GM21737 (cell line): ENCODE results near the gene GRM8.
A peak's percentile ranks its signal among the peaks of the same experiment; 100 is the strongest.

ENCODE experiments used
- ATAC-seq: cut with Tn5 transposase; IDR thresholded peaks from one replicate; pipeline ENCODE4 v1.9.1; 2021; ENCODE audit warnings: mild to moderate bottlenecking, moderate library complexity; ENCODE audit not compliant: unreplicated experiment

Gene GRM8

DNA sequence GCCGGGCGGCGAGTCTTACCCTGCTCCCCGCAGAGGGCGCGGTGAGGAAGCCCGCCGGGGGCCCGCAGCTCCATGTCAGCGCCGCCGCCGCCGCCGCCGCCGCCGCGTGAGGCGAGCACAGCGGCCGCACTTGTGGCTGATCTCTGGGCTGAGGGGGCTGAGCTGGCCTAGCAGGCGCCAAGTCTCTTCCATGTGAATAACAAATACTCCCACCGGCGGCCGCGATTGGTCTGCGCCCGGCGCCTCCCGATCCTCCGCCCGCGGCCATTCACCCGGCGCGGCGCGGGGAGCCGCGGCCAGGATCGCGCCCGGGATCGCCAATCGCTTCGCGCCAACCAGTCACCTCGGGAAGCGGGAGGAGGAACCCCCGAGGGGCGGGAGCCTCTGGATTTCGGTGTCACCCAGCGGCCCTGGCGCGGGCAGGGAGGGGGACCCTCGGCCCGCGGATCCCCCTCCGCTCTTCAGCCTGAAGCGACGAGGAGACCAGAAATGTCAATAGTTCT is at the start of gene GRM8:
TSS of gene GRM8 (minus strand) at position 164 of the 503 bp plus-strand sequence.
- ATAC-seq, result no peak

DNA sequence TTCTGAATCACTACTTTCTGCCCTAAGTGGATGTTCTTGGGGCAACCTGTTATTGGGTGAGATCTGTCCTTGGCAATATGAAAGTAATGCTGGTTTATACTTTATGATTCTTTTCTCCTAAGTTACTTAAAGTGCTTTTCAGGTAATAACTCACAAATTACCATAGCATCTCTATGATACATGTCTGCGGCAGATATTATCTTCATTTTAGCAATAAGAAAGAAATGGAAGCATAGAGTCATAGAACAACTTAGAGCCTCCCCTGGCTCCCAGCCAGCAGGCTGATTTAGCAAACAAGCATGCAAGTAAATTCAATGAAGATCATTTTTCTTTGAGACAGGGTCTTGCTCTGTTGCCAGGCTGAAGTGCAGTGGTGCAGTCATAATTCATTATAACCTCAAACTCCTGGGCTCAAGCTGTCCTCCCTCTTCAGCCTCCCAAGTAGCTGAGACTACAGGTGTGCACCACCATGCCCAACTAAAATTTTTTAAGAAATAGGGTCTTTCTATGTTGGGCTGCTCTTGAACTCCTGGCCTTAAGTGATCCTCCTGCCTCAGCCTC is 38.1 kb upstream of the GRM8 start:
- no peak for ATAC-seq

DNA sequence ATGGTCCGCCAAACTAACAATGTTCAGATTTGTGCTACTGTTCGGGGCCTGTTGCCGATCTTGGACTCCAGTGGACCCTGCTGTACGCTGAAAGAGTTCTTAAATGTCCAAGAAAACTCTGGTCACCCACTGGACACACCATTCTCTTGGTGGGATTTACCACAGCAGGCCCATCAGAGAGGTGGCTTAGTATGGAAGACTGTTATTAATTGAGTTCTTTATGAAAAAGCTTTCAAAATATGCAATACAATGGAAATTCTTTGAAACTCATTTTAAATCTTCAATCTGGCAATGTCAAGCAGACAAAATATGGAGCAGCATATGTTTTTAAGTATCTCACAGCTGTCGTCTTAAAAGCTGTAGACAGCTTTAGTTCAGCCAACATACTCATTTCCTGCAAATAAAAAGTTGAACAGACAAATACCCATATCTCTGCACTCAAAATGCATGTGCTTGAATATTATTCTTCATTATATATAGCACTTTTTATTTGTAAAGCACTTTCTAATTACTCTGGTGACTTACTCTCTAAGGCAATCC is 37.4 kb upstream of the GRM8 start:
- ATAC-seq, result no peak

- ATAC-seq, result no peak
Observed at GRCh38 chr7:127287133-127287532, 34.4 kb upstream of the GRM8 start.

- ATAC-seq, result no peak
Observed at GRCh38 chr7:127270093-127270492, 17.4 kb upstream of the GRM8 start.

DNA sequence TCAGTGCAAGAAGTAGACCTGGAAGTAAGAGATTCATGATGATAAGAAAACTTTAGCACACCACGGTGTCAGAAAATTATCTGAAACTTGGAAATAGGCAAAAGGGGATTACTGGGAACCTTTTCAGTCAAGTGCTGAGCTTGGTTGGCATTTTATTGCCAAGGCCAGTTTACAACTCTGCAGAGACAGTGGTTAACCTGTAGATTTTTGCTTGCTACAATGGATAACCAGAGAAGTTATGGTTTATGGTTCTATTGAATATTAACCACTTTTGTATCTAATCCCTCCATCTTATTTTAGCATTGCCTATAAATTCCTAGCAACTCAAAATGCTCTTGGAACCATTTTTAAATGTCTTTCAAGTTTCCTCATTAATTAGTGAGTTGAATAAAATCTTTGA is 13.3 kb upstream of the GRM8 start:
- ATAC-seq, result no peak

GRCh38 chr7:127264219-127264618 is 11.5 kb upstream of the GRM8 start:
- ATAC-seq, result no peak

GRCh38 chr7:127258111-127258510 is 5.4 kb upstream of the GRM8 start:
- ATAC-seq, result no peak

GRCh38 chr7:127257086-127257485 is 4.3 kb upstream of the GRM8 start:
- no peak for ATAC-seq

DNA sequence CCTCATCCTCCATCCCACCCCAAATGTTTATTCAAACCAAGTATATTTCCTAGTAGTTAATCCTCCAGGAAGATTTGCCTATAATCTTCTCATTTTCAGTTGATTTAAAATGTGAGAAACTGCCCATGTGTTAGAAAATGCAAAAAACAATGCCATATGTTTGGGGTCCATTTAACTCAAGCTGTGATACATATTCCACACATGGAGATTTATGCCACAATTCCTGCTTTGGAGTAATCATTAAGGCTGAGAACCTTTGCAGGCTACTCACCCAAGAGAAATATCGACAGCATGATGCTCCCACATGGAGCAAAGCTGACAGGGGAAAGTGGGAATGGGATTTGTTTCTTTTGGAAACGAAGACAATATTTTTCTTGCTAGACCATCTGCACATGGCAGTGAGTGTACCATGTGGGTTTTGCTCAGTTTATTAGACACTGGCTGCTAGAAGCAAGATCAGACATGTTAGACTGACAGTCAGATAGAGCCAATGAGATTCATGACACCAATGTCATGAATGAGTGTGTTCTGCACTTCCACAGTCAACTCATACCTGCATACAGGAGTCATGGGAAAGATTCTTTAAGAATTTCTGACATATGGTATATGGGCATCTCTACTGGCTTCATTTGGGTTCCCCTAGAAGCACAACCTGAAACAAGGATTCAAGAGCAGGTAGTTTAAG is 3.4 kb upstream of the GRM8 start:
- no peak for ATAC-seq

DNA sequence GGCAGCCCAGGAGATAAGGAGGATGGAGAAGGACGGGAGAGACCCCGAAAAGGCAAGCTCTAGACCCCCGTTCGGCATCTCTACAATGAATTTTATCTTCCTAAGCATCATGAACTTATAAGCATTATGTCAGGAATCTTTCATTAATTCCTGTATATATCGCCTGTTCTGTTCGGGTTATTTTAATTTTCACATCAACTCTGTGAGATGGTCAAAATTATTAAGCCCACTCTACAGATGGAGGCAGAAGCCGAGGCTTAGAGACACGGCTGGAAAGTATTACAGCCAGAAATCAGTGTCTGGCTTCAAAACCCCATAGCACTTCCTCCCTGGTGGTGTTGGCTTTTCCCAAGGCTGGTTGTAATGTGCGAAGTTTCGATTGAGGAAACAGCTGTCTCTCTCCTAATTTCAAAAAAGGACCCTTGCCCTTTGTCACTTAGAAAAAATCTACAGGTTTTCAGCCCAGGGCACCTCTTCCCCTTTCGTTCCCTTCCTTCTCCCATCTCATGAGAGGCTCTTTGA is 1.5 kb upstream of the GRM8 start:
- ATAC-seq, result no peak

DNA sequence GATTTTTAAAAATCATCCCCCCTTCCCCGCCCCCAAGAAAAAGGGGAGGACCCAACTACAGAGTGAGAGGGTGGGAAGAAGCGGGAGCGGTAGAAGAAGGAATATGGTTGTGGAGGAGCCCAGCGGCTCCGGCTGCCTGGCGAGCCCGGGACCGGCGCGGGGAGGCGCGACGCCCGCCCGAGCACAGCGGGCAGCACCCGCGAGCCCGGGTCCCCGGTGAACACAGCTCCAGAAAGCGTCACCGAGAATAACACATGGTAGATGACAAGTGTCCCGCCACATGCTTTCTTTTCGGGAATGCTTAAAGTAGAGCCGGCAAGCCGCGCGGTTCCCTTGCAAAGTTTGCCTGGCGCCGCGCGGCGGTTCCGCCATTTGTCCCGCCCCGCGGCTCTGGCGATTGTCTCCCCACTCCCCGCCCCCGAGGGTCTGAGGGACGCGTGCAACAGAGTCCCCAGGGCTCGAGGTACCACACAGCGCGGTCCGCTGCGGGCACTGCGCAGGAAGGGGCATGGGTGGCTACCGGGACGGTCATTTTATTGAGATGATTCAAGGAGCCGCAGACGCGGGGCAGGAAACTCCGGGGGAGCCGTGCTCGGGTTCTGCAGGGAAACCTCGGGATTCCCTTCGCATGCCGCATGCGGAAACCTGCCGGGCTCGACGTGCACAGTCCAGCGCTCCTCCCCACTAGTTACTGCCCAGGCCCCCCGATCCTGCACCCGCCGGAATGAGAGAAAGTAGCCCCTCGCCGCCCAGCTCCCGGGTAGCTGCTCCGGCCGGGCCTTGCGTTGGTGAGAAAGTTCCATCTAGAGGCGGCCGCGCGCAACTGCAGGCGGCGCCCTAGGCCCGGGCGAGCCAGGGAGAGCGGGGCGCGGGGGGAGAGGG is 781 bp upstream of the GRM8 start:
- ATAC-seq, result peak; percentile 80

- no peak for ATAC-seq
Observed at GRCh38 chr7:127252377-127252713, 396 bp downstream of the GRM8 start.

DNA sequence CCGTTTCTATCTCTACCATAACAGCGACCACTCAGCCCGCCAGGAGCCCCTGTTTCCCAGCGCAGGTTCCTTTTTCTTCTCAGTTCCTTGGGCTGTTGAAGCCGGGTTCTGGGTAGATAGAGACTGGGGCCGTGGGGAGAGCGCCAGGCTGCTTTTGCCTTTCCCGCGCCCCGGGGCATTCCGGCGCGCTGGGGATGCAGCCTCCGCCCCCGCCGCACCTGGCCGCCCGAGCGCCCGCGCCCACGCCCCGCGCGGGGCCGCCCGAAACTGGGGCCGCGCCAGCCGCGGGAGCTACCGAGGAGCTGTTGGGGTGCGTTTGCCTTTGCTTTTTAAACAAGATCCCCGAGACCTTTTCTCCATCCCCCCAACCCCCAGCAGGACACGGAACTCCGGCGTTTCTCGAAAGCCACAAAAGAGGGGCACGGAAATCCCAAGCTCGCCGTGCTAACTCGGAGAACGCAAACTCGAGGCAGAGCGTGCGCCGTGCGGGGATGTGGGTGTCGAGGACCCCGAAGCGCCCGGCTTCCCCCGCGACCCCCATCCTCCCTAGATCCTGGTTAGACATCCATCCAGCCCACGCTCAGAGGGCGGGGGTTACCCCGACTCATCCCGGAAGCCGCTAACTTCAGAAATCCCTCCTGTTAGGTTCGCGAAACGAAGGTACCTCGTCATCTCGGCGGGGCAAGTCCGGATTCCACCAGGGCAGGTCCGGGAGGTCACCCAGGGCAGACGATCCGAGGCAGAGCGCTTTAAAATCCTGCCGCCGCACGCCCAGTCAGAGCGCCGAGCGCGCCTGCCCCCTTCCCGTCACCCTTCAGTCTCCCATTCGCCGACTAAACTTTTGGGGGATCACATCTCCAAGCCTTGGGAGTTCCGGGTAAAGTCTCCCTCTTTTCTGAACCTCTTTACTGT is 1.0 kb downstream of the GRM8 start:
- ATAC-seq, result no peak

DNA sequence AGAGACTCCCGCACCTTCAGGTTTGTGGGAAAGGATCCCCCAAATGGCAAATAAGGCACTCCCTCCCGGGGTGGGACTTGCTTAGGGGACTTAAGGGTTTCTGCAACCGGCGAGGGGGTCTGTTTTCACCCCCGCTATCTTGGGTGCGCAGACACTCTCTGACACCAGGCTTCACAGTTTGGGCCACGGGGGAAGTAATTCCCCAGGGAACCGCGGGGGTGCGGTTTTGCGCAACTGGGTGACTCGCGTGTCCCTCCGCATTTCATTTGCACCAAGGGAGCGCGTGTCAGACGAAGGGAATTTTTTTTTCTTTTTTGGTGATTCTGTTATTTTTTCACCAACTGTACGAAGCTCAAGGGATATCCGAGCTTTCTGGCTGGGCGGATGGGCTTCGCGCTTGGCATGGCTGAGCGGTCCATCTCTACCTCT is 1.7 kb downstream of the GRM8 start:
- no peak for ATAC-seq

GRCh38 chr7:127250312-127251035 is 2.3 kb downstream of the GRM8 start:
- no peak for ATAC-seq

DNA sequence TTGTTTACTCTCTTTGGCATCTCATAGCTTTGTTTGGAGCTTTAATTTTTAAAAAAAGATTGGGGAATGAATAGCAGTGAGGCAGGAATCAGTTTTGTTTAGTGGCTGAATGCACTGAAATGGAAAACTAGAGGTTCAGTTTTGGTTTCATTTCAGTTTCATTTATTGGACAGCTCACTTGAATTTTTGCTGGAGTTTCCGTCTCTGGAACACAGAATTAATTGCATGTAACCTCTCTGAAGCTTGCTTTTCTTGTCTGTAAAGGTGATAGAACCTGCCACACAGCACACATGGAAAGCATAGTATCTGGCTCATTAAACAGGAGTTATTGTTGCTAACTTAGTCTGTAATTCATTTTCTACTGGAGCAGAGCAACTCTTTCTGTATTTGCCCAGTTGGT is 7.1 kb downstream of the GRM8 start:
- ATAC-seq, result no peak

DNA sequence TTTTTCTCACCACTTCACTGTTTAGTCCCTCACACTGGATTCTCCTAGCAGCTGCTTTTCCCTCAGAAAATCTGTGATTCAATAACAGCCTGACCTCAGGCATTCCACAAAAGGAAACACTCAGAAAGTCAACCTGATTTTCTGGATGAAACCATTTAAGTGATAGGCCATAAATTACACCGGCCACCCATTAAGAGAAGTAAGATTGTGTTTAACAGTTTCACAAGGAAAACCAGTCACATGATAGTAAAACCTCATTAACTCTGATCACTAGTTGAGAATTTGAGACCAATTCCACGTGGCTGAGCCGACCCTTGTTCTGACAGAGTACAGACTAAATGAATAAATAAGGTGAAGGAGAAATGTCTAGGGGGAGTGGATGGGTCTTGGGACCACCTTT is 7.7 kb downstream of the GRM8 start:
- no peak for ATAC-seq

DNA sequence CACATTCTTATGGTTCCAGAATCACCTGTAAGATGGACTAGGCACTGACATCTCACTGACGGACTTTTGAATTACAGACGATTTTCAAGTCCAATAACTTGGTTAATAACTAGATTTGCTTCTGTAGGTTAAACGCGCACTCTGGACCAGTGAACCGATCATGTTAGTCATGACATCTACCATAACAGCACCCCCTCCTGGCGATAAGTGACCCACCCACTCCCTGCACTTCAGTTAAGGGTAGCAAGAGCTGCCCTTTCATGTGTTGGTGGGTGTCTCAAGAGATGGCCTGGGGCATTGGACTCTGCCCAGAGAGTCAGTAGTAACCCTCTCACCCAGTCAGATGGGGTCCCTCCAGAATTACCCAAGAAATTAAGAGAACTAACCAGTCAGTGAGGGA is 12.9 kb downstream of the GRM8 start:
- no peak for ATAC-seq

- ATAC-seq, result no peak
Observed at GRCh38 chr7:127233630-127234029, 19.1 kb downstream of the GRM8 start.
